HG03060 (cell line): ENCODE measurements around the gene LMTK3.
A peak's percentile ranks its signal among the peaks of the same experiment; 100 is the strongest.
"Not testable (repeated sequence)": the region's sequence is repeated elsewhere in the genome, so short reads cannot be mapped to it uniquely, and the experiment has no call there.

ENCODE experiments used
- ATAC-seq: cut with Tn5 transposase; IDR thresholded peaks from one replicate; pipeline ENCODE4 v1.9.1; 2021; ENCODE audit warnings: low read depth, moderate number of reproducible peaks; ENCODE audit not compliant: unreplicated experiment

LMTK3 gene

DNA sequence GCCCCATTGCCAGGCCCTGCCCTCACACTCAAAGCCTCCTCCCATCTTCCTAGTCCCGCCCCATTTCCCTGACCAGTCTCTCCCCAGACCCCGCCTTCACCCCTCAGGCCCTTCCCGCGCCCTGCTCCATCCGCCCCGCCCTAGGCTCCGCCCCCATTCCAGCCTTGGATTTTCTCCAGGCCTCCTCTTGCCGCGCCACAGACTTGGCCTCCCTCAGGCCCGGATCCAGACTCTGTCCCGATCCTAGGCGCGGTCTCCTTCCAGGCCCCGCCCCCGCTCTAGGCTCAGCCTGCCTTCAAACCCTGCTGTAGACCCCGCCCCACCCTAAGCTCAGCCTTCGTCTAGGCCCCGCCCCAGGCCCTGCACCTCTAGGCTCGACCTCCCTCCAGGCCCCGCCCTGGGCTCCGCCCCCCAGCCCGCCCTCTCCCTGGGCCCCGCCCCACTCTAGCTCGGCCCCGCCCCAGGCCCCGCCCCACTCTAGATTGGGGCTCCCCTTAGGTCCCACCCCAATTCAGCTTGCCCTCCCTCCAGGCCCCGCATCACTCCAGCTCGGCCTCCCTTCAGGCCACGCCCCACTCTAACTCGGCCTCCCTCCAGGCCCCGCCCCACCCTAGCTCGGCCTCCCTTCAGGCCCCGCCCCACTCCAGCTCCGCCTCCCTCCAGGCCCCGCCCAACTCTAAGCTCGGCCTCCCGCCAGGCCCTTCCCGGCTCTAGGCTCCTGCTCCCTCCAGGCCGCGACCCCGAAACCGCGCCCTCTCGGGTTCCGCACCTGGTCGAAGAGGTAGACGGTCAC is 18.5 kb downstream of the LMTK3 start:
- ATAC-seq: peak; percentile 67

DNA sequence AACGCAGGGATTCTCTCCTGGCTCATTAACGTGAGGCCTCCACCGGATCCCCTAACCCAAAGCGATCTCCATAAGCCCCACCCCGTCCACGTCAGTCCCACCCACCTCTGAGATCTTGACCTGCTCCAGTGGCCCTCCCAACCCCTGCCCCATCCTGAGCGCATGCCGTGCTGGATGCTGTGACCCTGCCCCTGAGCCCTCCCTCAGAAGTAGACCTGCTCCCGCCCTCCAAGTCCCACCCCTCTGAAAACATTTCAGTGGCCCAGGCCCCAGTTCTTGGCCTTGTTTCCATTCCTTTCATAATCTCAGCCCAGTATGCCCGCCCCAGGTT is 19.9 kb downstream of the LMTK3 start:
- ATAC-seq: no peak

DNA sequence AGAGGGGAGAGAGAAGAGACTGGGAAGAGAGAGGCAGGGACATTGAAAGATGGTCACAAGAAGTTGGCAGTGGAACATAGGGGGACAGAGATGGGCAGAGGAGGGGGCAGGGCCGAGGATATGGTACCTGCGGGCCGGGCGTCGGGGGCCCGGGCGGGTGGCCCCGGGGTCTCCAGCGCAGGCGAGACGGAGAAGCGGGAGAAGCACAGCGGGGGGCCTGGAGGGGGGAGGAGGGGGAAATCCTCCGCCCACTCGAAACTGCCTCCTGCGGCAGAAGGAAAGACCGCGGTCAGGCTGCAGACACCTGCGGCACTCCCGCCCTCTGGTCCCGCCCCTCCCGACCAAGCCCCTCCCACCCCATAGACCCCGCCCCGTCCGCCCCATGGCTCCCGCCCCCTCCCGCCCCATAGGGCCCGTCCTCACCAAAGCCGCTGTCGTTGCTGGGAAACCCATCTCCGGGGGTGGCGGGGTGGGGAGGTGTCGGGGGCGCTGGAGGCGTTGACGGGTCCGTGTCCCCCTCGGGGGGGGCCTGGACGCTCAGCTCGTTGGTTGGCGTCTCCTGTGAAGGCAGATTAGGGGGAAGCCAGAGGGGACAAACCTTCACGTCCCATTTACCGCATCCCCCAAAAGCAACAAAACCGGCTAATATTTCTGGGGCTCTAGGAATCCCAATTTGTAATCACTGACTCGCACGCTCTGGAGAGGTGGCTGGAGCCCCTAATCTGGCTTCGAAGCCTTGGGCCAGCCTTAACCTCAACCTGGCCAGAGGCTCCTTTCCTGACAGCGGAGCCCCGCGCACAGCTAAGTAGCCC is 20.4 kb downstream of the LMTK3 start:
- ATAC-seq: no peak

DNA sequence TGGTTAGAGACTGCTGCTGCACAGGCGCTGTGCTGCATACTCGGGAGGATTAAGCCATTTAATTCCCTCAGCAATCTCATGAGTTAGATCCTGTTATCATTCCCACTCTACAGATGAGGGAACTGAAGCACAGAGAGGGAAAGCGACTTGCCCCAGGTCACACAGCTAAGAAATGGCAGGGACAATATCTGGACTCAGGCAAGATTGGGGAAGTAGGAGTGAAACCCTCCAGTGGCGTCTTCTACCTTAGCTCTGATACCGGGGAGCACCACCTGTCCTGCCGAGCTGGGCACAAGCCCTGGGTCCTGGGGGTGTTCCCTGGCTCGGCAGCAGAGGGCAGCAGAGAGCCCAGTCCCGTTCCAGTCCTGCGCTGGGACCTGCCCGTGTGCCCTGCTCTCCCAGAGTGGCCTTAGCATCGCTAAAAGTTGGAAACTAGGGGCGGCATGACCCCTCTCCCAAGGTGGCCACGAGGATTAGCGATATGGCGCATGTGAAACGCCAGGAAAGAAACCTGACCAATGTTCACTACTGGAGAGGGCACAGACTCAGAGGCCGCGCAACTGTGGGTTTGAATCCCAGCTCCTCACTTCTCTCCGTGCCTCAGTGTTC is 21.9 kb downstream of the LMTK3 start:
- ATAC-seq: no peak

DNA sequence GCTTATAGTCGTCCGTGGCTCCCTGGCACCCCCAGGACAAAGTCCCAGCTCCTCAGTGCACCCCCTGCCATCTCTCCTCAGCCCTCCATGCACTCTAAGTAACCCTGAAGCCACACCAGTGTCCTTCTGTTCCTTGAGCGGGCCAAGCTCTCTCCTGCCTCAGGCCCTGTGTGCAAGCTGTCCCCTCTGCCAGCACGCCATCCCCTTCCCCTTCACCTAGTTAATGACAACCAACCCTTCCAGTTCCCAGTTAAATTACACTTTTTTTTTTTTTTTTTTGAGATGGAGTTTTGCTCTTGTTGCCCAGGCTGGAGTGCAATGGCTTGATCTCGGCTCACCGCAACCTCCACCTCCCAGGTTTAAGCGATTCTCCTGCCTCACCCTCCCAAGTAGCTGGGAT is 23.2 kb downstream of the LMTK3 start:
- ATAC-seq: not testable (repeated sequence)

DNA sequence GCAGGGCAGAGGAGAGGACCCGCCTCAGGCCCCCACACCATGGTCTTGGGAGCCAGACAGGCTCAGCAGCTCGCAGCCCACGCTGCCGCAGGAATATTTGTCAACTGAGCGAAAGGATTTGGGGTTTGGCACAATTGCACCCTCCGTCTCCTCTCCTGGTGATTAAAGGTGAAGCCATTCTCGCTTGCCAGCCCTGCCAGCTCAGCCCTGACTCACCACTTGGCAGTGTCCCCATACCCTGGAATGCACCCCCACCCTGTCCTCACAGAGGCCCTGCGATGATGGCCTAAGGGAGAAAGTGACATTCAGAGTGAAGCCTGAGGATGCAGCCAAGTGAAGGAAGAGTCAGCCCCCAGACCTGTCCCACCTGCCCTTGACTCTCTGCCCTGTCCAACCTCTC is 23.7 kb downstream of the LMTK3 start:
- no peak for ATAC-seq

DNA sequence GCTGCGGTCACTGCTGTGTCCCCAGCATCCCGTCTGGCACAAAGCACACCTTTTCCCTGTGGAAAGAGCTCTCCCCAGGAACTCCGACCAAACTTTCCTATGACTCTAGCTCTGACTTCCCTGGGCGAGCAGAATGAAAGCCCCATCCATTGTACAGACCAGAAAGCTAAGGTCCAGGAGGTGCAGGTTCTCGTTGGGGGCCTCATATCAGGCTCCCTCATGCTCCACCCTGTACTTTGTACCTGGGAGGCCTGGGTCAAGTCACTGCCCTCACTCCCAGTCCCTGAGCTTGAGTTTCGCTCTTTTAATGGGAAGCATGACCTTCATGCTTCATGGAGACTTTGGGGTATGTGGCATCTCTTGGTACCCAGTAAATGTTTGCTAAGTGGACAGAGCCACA is 24.1 kb downstream of the LMTK3 start:
- no peak for ATAC-seq

DNA sequence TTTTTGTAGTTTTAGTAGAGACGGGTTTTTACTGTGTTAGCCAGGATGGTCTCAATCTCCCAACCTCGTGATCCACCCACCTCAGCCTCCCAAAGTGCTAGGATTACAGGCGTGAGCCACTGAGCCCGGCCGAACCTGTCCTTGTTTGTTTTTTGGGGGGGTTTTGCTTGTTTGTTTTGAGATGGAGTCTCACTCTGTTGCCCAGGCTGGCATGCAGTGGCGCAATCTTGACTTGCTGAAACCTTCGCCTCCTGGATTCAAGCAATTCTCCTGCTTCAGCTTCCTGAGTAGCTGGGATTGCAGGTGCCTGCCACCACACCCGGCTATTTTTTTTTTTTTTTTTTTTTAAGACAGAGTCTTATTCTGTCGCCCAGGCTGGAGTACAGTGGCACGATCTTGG is 24.9 kb downstream of the LMTK3 start:
- ATAC-seq: not testable (repeated sequence)

DNA sequence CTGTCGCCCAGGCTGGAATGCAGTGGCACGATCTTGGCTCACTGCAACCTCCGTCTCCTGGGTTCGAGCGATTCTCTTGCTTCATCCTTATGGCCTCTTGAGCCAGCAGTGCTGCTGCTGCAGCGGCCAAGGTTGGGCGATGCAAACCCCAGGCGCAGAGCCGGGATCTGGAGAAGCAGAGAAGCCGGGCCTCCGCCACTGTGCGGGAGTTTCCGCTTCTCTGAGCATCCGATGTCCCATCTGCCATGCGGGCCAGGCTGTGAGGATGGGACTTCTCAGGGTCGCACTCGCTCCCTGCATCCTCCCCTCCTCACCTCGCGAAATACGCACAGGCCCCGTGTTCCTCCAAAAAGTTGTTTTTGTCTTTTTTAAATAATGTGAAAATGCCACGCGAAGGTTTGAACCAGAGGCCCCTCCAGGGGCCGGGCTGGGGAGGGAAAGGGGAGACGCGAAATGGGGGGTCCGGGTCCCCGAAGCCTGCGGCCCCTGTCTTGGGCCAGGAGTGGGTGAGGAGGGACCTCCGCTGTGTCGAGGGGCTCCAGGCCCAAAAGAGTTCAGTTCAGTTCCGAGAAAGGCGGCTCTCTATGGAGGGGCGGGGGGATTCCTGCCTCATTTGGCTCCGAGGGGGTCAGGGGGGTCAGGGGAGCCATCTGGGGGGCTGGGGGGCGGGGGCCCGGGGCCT is 26.6 kb downstream of the LMTK3 start:
- no peak for ATAC-seq

DNA sequence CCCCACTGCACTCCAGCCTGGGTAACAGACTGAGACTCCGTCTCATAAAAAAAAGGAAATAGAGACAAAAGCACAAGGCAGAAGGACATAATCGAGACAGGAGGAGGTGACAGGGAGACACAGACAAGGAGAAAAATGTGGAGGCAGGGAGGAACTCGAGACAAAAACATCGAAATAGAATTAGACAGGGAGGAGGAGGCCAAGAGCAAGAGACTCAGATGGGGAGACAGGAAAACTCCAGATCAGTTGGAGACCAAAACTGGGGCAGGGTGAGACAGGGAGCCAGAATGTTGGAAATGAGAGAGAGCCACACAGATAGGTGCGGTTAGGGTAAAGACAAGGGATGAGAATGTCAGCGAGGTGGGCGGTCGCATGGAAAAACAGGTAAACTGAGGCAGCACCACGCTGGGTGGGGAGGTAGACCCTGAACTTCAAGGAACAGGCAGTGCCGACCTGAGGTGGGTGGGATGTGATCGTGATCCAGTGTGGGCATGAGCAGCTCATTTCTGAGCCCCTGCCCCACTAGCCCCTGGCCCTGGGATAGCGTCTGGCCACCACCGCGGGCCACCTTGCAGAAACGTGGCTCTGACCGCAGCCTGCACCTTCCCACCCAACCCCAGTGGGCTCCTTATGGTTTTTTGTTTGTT is 27.3 kb downstream of the LMTK3 start:
- no peak for ATAC-seq

DNA sequence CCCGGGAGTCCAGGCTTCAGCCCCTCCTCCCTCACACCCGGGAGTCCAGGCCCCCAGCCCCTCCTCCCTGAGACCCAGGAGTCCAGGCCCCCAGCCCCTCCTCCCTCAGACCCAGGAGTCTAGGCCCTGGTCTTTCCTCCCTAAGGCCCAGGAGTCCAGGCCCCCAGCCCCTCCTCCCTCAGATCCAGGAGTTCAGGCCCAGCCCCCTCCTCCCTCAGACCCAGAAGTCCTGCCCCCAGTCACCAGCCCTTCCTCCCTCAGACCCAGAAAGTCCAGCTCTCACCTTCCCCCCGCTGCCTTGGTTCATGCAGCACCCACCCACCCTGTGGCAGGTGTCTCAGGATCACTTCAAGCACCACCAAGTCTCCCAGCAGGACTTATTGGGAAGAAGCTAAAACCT is 28.3 kb downstream of the LMTK3 start:
- ATAC-seq: no peak

DNA sequence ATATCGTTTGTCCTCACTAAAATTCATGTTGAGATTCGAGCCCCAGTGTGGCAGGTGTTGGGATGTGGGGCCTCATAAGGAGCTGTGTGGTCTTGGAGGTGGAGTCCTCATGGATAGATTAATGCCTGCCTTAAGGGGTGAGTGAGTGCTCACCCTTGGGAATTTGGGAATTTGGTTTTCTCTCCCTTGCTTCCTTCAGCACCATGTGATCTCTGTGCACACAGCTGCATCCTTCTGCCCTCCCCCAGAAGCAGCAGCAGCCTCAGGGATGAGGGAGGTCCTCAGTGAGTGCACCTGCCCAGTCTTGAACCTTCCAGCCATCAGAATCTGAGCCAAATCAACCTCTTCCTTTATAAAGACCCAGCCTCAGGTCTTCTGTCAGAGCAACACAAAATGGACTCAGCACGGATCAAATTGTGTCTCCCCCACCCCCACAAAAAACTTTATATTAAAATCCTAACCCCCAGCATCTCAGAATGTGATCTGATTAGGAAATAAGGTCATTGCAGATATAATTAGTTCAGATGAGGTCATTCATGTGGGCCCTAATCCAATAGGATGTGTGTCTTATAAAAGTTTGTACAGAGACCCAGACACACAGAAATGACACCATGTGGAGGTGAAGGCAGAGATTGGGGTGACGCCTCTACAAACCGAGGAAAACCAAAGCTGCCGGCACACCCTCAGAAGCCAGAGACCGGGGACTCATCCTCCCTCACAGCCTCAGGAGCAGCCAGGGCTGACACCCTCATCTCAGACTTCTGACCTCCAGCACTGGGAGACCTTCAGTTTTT is 29.6 kb downstream of the LMTK3 start:
- no peak for ATAC-seq

DNA sequence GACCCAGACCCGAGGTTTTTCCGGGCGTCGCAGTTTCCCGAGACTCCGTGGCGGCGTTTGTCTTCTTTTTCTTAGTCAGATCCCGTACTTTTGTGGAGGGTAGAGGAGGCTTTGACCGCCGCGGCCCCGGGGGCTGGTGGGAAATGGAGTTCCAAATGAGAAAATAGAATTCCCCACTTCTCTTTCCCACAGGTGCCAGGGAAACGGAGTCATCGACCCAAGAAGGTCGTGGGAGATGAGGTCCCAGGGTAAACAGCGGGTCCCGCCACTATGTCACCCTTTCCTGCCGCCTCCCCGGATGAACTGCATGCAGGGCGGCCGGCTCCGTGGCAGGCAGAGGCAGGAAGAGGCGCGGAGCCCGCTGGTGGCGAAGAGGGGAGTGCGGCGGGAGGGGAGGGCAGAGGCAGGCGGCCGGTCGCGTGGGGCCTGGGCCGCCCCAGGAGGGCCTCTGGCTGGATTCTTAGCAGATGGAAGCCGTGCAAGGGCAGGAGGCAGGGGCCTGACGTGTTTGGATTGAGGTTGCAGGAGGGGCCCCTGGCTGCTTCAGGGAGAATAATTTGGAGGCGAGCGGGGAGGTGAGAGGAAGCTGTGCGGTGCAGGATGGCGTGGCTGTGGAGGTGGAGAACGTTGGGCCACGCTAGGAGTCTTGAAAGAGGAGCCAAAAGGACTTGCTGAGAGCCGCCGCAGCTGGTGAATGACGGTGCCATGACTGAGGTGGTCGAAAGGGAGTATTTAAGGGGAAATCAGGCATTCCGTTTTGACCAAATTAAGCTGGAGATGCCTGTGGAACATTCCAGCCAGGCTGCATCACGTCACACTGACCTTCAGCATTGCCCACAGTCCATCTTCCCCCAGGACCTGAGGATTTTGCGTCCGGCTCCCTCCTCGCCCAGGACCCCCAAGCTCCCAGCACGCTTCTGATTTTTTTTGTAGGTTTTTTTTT is 30.8 kb downstream of the LMTK3 start:
- no peak for ATAC-seq

DNA sequence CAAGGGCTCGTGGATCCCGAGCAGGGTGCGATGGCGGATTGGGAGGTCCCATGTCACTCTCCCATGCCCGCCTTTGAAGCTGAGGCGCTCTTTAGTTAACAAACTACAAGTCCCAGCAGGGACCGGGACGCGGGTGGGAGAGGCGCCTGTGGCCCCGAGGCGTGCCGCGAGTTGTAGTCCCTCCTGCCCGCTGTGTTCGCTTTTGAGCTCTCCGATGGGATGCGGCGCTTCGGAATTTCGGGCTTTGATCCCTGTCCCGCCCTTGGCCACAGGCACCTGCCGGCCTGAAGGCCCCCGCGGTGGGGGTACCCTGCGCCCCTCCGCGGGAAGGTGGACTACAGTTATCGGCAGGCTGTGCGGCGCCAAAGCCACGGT is 31.5 kb downstream of the LMTK3 start:
- ATAC-seq: no peak

DNA sequence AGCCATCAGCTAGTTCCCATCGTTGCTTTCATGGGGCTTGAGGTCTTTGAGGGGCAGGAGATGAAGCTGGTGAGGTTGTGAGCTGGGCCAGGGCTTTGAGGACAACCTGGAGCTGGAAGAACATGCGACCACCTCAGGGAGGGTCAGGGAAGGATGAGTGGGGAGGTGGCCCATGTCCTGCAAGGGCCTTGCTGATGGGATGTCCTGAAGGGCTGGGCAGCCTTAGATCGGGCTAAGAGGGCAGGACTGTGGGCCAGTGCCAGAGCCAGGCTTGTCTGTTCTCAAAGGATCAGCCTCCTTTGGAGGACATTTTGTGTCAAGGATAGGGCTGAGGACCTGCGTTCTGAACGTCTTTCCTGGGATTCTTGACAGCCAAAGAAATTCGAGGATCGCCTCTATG is 31.9 kb downstream of the LMTK3 start:
- ATAC-seq: no peak

DNA sequence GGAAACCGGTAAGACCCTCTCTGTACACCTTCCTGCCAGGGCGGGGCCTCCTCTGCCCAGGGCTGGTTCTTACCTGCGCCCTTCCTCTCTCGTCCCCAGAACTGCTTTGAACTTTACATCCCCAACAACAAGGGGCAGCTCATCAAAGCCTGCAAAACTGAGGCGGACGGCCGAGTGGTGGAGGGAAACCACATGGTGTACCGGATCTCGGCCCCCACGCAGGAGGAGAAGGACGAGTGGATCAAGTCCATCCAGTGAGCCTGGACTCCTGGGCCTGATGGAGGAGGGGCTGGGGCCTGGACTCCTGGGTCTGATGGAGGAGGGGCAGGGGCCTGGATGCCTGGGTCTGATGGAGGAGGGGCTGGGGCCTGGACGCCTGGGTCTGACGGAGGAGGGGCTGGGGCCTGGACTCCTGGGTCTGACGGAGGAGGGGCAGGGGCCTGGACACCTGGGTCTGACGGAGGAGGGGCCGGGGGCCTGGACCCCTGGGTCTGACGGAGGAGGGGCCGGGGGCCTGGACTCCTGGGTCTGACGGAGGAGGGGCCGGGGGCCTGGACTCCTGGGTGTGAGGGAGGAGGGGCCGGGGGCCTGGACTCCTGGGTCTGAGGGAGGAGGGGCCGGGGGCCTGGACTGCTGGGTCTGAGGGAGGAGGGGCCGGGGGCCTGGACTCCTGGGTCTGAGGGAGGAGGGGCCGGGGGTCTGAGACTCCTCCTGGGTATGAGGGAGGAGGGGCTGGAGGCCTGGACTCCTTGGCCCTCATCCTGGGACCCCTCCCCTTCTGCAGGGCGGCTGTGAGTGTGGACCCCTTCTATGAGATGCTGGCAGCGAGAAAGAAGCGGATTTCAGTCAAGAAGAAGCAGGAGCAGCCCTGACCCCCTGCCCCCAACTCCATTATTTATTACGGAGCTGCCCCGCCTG is 33.0 kb downstream of the LMTK3 start:
- no peak for ATAC-seq

DNA sequence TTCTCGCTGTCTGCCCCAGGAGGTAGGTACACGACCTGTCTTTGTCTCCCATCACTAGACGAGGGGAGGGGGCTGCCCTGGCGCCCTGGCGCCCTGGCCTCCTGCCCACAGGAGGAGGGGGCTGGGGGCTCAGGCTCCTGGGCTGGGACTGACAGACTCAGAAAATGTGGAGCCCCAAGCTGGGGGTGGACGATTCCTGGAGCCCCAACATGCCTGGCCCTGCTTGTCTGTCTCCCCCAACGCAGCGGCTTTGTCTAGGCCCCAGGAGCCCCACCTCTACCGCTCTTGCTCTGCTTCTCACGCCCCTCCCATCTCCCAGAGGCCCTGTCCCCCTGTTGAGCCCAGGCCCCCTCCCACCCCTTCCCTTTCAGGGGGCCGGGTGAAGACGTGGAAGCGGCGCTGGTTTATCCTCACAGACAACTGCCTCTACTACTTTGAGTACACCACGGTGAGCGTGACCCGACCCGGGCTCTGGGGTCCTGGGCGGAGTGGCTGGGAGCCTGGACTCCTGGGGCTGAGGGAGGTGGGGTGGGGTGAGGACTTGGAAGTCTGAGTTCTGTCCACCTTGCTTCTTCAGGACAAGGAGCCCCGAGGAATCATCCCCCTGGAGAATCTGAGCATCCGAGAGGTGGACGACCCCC is 33.8 kb downstream of the LMTK3 start:
- ATAC-seq: no peak
